H1 (cell line): ENCODE data around the gene APMAP. TPM values are rescaled to one million over a fixed set of nuclear protein-coding genes. Genes with fewer than 3 reads are reported as not detected.

Experiments used
- GABPA ChIP-seq: IDR thresholded peaks from 2 replicates; pipeline ENCODE4 v1.6.1; 2011; ENCODE audit warnings: mild to moderate bottlenecking, low read length, moderate library complexity, borderline replicate concordance; ENCODE audit not compliant: insufficient read depth
- HDAC2 ChIP-seq, 2 experiments: fragments of 300-600 bp in 1 of 2; sonication (generic) in 1 of 2; IDR thresholded peaks; 2 replicates each; pipeline ENCODE4 v1.6.1; 2011 to 2012; ENCODE audit warnings: low read depth in 2 of 2, low read length in 2 of 2, mild to moderate bottlenecking in 2 of 2, moderate library complexity in 2 of 2, borderline replicate concordance in 1 of 2, inconsistent platforms in 1 of 2
- JUND ChIP-seq: IDR thresholded peaks from 2 replicates; pipeline ENCODE4 v1.6.1; 2011; ENCODE audit warnings: mild to moderate bottlenecking, improper control_type of control experiment, low read length
- MAFK ChIP-seq: IDR thresholded peaks from 2 replicates; pipeline ENCODE4 v1.6.1; 2012; ENCODE audit warnings: low read depth, mild to moderate bottlenecking, improper control_type of control experiment, low read length
- POLR2A ChIP-seq, 2 experiments: IDR thresholded peaks; 1 replicate in 1 of 2; 2 replicates in 1 of 2; pipeline ENCODE4 v1.6.1; 2011; ENCODE audit warnings: low read depth in 2 of 2, low read length in 2 of 2, mild to moderate bottlenecking in 2 of 2; ENCODE audit errors: control extremely low read depth in 1 of 2
- POU5F1 ChIP-seq: IDR thresholded peaks from 2 replicates; pipeline ENCODE4 v1.6.1; 2011; ENCODE audit warnings: low read depth, mild to moderate bottlenecking, low read length, moderate library complexity
- RBBP5 ChIP-seq: IDR thresholded peaks from 2 replicates; pipeline ENCODE4 v1.7.1; 2012; ENCODE audit warnings: low read depth, mild to moderate bottlenecking, inconsistent platforms, low read length, moderate library complexity, borderline replicate concordance
- polyA plus RNA-seq, 7 experiments: library from polyadenylated mRNA; depleted of rRNA in 3 of 7; stranded (reverse) in 5 of 7; unstranded in 2 of 7; fragments of >200 nt in 5 of 7; fragments of 200-250 nt in 2 of 7; gene quantifications; 1 replicate in 5 of 7; 2 replicates in 1 of 7; 4 replicates in 1 of 7; pipeline versions ENCODE4 v1.2.1 to v1.2.3, GENCODE V29; 2011 to 2013; ENCODE audit warnings: missing spikeins in 2 of 7, mixed read lengths in 2 of 7
- small RNA-seq: library from polyadenylated mRNA; stranded (forward); fragments of <200 nt; extraction: miRNeasy Mini kit (QIAGEN cat#:217004); gene quantifications from one replicate; pipeline ENCODE3, GENCODE V24; 2013; ENCODE audit not compliant: insufficient read depth
- total RNA-seq: library from RNA; stranded (reverse); fragmentation: NEBNext Ultra II Directional; extraction: Animal tissue kit (Norgen Biotek cat#: 25700); gene quantifications from 2 replicates; pipeline ENCODE4 v1.2.1, GENCODE V29; 2021

APMAP gene
- total and polyA plus RNA-seq, 2 of the 8 experiments (the other 6 are each of a cell fraction or from before 2014, with no cell fraction given) = 31.3 to 66.0 TPM

GRCh38 chr20:24913076-24913628 lies 79.4 kb downstream of the APMAP start (continued):
- TF ChIP-seq HDAC2 (IDR thresholded peaks at IDR 0.05; ENCODE audit: borderline replicate concordance in 1 of 2, low read depth in 2 of 2, low read length in 2 of 2) (no peak), RBBP5 (no peak), MAFK (no peak), POLR2A (IDR thresholded peaks at IDR 0.05; ENCODE audit: control extremely low read depth in 1 of 2, low read depth in 2 of 2, low read length in 2 of 2) (no peak), POU5F1 (no peak), GABPA (no peak), JUND (no peak)

Small RNA genes lying within 50 kb of the gene (small RNA-seq; reads per million reads assigned to genes)
- not detected for gene RNU6-1257P

Other genes with a start within 250 kb of the APMAP start
- gene CST7, start 43.5 kb downstream of the APMAP start, total RNA-seq = not detected in 2 replicates
- not detected in 2 replicates for gene CST7, start 43.5 kb downstream of the APMAP start, polyA plus RNA-seq (2011; rRNA removed)
- gene ACSS1, start 65.4 kb upstream of the APMAP start, total RNA-seq = 2.2 and 2.6 TPM in 2 replicates
- 3.3 and 3.4 TPM in 2 replicates for gene ACSS1, start 65.4 kb upstream of the APMAP start, polyA plus RNA-seq (2011; rRNA removed)
- gene VSX1, start 89.4 kb upstream of the APMAP start, total RNA-seq = not detected in 2 replicates
- gene VSX1, start 89.4 kb upstream of the APMAP start, polyA plus RNA-seq (2011; rRNA removed) = 0.05 and 0.14 TPM in 2 replicates
- gene ENTPD6, start 203.0 kb upstream of the APMAP start, total RNA-seq = 43.9 and 47.8 TPM in 2 replicates
- gene ENTPD6, start 203.0 kb upstream of the APMAP start, polyA plus RNA-seq (2011; rRNA removed) = 57.3 and 70.6 TPM in 2 replicates